Left kidney (tissue), 2 donors: ENCODE results near the gene CINP. TPM values are rescaled to one million over a fixed set of nuclear protein-coding genes. Genes with fewer than 3 reads are reported as not detected.
"Not testable (repeated sequence)": the region's sequence is repeated elsewhere in the genome, so short reads cannot be mapped to it uniquely, and the experiment has no call there.

Experiments
- DNase-seq: peaks from one replicate; pipeline ENCODE4 v3.0.0-alpha.2; 2013
- polyA plus RNA-seq: library from polyadenylated mRNA; unstranded; fragments of 120-200 nt; gene quantifications from one replicate; pipeline ENCODE4 v1.2.1, GENCODE V29; 2013; ENCODE audit not compliant: insufficient read length

CINP gene
- polyA plus RNA-seq, 1 donor, result 36.4 TPM

DNA sequence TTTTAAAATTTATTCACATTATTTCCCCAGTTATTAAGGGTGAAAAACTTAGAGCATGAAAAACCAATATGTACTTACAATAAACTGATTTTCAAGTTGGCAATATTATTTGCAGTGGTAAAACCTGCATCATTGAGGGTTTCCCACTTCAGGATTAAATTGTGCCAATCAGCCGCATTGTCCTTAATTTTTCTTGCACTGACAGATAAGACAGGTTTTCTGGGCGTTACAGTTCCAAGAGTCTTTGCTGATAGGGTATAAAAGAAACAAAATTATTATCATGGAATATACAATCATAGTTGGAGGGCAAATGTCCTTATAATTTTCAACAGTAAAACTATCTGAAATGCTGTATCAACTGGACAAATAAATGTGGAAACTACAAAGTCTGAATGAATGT lies 3.3 kb downstream of the CINP start:
- DNase-seq, result no peak

DNA sequence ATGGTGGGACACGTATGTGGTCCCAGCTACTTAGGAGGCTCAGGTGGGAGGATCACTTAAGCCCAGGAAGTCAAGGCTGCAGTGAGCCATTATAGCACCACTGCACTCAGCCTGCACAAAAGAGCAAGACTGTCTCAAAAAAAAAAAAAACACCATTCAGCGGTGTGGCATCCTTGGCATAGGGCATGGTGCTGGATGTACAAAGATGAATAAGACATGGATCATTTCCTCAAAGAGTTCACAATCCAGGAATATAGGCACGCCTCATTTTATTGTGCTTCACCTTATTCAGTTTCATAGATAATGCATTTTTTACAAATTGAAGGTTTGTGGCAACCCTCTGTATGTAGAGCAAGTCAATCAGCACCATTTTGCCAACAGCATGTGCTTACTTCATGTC lies 6.4 kb downstream of the CINP start:
- no peak for DNase-seq

DNA sequence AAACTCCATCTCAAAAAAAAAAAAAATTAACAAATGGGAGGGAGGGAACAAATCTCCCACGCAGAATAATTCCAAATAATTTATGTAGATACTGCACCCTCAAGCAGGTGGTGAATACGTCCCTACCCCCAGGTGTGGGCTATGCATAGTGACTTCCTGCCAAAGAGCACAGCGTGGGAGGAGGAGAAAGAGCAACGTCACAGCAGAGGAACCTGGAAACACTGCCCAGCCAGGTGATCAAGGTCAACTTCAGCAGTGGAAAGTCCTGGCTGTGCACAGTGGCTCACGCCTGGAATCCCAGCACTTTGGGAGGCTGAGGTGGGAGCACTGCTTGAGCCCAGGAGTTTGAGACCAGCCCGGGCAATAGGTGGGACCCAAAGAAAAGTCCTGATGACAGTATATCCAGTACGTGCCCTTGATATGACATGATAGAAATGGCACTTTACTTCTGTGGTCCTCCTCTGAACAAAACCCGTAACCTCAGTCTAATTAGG lies 9.5 kb downstream of the CINP start:
- DNase-seq, result no peak

DNA sequence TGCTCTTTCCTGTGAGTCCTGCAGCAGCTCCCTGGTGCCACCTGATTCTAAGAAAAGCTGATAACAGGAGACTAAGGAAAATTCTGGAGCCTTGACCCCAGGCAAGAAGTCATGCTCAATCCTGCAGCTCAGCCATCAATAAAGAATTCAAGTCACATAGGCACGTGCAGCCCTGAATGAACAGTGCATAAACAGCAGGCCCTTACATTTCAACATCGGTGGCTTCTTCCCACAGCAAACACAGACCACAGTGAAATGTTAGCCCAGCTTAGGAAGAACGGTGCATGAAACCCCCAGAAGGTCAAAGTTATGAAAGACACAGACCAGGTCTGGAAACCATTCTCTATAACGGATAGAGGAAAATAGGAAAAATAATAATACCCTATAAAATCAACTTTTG lies 10.5 kb downstream of the CINP start:
- DNase-seq, result no peak

DNA sequence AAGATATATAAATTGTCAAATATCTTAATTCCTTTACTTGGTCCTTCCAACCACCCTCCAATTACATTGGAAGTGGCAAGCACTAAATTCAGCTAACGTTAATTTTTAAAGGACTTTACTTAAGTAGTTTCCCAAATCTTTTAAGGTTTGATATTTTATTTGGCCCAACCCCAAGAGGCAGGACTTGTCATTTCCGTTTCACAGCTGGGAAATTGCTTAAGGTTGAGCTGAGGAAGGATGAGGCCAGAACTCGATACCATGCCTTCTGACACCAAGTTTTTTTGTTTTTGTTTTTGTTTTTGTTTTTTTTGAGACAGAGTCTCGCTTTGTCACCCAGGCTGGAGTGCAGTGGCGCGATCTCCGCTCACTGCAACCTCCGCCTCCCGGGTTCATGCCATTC lies 11.1 kb downstream of the CINP start:
- not testable (repeated sequence) for DNase-seq

DNA sequence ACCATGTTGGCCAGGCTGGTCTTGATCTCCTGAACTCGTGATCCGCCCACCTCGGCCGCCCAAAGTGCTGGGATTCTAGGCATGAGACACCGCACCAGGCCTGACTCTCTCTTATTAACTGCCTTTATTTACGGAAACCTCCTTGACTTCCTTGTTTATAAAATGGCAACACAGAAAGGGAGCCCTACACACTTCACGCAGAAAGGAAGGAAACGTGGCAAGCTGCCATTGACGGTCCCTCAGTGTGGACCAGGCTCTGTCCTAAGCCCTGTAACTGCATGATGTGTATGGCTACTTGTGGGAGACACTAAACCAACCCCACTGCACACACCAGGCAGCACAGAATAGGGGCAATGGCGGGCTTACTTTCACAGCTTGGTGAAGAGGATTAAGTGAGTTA lies 11.7 kb downstream of the CINP start:
- no peak for DNase-seq

DNA sequence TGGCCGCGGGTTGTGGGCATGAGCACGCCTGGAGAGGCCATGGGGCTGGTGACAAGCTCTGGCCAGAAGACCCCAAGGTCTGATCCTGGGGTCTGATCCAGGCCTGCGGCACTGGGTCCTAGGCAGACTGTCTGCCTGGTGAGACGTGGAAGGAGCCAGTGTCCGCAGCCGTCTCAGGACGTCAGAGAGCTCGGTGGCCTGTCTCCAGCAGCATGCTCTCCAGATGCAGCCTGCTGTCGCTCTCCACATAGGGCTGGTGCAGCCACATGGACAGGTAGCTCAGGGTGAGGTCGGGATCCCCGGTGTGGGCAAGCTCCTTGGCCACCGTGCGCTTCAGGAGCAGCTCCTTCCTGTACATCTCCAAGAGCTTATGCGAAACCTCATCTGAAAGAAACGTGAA lies 14.3 kb downstream of the CINP start:
- no peak for DNase-seq

DNA sequence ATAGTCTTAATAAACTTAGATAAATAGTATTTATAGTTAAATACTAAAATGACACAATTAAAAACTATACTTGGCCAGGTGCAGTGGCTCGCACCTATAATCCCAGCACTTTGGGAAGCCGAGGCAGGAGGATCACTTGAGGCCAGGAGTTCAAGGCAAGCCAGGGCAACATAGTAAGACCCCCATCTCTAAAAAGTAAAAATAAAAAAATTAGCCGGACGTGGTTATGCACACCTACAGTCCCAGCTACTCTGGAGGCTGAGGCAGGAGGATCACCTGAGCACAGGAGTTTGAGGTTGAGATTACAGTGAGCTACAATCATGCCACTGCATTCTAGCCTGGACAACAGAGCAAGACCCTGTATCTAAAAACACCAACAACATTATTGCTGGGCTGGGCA lies 16.0 kb downstream of the CINP start:
- no peak for DNase-seq

DNA sequence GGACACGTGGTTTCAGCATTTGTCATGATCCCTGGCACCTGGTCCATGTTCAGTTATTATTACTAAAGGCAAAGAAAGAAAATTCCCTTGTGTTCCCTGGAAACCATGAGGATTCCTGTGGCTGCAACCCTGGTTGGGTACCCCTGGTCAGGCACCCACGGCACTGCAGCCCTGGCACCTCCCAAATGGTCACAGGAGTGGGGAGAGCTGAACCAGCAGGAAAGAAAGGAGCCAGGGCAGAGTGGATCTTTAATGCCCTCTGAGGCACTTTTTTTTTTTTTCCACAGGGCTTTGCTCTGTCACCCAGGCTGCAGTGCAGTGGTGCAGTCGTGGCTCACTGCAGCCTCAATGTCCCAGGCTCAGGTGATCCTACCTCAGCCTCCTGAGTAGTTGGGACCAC lies 17.5 kb downstream of the CINP start:
- no peak for DNase-seq

DNA sequence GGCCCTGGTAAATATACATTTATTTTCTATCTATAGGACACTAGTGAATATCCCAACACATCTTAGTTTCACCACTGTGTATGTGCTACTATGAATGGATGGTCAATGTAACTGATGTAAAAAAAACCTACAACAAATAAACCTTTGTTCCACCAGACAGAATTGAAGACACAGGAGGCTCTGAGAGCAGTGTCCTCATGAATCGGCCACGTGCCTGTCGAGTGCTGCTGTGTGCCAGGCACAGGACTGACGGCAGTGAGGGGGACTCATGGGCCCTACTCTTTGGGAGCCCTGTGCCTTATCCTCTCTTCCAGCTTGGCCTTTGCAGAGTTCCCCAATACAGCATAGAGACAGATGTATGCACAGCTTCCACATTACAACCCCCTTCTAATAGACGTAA lies 18.2 kb downstream of the CINP start:
- DNase-seq, result no peak

DNA sequence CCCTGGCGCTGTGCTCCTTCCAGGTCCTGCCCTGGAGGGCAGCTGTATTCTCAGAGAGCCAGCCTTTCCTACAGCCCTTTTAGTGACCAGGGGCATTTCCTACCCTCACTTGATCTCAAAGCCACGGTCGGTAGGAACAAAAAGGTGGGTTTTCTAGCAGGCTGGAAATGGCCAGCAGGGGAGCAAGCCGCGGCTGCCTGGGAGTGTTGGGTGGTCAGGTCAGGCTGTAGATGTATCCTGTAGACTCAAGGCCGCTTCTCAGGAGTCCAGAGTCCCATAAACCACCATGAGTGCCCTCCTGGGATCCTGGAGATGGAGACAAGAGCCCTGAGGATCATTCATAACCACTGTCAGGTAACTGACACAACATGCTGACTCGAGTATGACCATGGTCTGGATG lies 18.6 kb downstream of the CINP start:
- DNase-seq, result no peak

DNA sequence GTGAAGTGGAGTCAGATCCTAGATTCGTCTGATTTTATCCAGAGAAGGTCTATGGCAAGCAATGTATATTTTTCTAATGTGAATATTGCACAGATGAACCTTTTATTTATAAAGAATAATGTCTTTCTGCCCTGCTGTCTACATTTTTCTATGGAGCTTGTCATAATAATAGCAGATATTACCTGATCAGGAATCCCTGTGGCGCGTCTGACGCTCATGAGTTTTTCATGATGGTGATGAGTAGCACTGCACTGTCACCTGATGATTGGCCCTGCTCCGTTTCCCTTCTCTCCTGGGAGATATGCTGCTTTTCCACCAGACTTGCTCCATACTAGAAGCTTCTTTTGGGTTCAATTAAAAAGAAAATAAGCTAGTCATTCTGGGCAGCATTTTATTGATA lies 20.5 kb downstream of the CINP start:
- DNase-seq, result no peak

DNA sequence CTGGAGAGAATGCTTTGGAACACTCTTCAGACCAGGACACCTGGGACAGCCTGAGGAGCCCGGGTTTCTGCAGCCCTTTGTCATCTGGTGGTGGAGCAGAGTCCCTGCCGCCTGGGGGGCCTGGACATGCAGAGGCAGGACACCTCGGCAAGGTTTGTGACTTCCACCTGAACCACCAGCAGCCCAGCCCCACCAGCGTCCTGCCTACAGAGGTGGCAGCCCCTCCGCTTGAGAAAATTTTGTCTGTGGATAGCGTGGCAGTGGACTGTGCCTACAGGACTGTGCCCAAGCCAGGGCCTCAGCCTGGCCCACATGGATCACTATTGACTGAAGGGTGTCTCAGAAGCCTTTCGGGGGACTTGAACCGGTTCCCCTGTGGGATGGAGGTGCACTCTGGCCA lies 21.1 kb downstream of the CINP start:
- DNase-seq, result no peak

DNA sequence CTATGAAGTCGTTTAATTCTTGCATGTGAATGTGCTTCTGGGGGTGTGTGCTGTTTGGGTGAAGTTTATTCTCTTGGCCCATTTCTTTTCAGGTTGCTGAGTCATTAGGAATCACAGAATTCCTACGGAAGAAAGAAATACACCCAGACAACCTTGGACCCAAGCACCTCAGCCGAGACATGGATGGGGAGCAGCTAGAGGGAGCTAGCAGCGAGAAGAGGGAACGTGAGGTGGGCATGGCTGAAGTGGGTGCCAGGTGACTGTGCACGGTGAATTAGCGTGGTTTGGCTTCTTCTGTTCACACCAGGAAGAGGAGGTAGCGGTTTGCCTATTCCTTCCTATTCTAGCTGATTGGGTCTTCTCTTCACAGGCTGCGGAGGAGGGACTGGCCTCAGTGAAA lies 24.0 kb downstream of the CINP start:
- DNase-seq, result no peak

DNA sequence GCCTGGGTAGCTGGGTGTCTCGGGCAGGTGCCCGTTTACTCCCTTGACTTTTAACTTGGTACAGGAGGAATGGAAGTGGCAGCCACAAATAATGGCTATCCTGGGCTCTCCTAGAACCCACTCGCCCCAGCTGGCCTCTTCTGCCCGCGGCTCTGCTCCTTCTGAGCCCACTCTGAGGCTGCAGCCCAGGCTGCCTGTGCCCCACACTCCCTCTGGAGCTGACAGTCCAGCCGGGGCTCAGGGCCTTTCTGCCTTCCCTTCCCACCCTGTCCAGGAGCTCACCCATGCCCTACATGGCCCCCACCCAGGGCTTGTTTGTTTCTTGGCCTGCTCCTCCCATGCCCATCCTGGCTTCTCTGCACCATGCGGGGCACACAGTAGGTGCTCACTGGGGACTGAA lies 27.5 kb downstream of the CINP start:
- no peak for DNase-seq

DNA sequence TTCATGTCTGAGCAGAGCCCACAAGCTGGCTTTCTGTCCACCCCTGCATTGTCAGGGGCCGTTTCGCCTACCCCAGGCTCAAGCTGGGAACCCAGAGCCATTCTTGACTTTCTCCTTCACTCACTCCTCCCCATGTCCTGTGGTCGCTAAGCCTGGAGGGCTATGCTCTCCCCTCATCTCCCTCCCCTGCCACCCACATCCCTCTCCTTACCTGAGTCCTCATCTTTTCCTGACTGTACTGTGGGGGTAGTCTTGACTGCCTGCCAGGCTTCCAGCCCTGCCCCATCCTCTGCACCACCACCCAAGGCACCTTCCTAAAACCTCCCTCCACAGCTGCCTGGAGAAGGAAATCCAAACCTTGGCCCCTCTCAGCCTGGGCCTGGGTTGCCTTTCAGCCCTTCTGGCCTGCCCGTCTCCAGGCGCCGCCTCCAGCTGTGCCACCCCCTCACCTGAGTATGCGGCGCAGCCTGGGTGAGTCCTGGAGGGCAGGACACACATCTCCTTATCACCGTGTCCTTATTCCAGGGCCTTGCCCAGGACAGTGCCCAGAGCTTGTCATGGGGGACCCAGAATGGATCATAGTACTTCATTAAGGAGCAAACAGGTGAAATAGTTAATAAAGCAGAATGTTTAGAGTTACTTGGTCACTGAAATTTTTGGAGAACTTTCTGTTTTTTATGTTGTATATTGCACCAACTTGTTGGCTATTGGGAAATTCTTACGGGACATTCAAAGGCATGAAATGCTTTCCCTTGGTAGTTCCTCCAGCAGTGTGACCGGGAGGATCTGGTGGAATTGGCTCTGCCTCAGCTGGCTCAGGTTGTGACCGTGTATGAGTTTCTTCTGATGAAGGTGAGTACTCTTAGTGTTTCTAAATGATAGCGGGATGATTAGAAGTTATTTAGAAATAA lies 28.6 kb downstream of the CINP start:
- no peak for DNase-seq

DNA sequence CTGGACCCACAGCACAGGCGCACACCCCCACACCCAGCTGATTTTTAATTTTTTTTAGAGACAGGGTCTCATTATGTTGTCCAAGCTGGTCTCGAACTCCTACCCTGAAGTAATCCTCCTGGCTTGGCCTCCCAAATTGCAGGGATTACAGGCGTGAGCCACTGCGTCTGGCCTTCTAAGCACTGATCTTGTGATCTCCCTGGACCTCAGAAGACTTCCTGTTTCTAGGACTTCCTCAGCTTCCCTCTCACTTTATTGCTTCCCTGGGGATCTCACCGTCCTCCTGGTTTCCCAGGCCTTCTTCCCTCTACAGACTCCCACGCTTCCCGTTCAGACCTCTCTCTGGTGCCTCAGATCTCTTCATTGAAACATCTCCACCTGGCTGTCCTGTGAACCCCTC lies 29.3 kb downstream of the CINP start:
- DNase-seq, result no peak

DNA sequence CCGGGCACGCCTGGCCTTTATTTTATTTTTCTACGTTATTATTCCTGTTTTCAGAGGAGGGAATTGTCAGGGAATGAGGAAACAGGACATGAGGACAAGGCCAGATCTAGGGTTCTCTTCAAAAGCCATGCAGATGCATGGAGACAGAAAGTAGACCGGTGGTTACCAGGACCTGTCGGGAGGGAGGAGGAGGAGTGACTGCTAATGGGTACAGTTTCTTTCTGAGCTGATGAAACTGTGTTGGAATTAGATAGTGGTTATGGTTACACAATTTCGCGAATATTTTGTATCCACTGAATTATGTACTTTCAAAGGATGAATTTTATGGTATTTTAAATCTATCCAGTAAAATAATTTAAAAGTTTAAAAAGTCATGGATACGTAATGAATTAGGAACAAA lies 31.9 kb downstream of the CINP start:
- no peak for DNase-seq

DNA sequence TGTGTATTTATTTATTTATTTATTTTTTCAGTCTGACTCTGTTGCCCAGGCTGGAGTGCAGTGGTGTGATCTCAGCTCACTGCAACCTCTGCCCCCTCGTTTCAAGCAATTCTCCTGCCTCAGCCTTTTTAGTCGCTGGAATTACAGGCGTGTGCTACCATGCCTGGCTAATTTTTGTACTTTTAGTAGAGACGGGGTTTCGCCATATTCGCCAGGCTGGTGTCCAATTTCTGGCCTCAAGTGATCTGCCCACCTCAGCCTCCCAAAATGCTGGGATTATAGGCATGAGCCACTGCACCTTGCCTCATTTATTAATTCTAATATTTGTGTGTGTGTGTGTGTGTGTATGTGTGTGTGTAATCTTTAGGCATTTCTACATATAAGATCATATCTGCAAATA lies 33.3 kb downstream of the CINP start:
- not testable (repeated sequence) for DNase-seq

DNA sequence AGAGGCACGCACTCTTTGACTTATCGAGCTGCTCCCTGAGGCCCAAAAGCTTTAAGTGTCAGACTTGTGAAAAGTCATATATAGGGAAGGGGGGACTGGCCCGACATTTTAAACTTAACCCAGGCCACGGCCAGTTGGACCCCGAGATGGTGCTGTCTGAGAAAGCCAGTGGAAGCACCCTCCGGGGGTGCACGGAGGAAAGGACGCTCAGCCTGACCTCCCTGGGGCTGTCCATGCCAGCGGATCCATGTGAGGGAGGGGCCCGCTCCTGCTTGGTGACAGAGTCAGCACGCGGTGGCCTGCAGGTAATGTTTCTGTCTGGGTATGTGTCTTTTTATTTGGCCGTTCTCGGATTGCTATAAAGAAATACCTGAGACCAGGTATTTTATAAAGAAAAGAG lies 36.1 kb downstream of the CINP start:
- DNase-seq, result no peak

DNA sequence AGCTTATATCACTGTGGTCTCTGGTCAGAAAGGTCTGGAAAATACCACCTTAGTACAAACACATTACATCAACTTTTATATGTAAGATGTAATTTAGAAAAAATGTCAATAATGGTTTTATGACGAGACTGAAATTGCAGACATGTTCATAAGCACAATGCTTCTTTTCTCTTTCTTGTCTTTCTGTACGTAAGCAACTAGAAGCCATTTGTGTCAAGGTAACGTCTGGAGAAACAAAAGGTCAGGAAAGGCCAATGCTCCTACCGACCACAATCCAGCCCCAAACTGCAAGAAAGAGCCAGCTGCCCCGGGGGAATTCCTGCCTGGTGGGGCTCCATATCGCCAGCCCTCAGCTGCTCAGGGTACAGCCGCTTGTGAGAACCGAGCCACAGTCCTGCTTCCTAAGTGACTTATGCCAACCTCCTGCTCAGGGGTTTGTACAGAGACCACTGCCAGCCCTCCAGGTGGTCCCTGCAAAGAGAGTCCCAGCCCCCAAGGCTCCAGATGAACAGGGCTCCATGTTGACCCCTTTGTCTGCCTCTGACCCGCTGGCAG lies 36.8 kb downstream of the CINP start:
- no peak for DNase-seq

DNA sequence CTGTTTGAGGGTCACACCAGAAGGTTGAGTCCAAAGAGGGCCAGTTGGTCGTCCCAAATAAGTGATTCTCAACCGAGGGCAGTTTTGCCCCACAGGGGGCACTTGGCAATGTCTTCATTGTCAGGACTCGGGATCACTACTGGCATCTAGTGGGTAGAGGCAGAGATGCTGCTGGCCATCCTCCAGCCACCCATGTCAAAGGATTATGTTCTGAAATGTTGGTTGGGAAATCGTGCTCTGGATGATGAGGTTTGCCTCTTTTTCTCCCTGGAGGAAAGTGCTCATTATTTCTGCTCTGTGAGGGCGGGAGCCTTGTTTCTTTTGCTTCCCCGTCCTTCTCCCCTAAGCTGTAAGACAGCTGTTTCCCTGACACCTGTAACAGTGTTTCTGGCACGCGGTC lies 39.6 kb downstream of the CINP start:
- no peak for DNase-seq

DNA sequence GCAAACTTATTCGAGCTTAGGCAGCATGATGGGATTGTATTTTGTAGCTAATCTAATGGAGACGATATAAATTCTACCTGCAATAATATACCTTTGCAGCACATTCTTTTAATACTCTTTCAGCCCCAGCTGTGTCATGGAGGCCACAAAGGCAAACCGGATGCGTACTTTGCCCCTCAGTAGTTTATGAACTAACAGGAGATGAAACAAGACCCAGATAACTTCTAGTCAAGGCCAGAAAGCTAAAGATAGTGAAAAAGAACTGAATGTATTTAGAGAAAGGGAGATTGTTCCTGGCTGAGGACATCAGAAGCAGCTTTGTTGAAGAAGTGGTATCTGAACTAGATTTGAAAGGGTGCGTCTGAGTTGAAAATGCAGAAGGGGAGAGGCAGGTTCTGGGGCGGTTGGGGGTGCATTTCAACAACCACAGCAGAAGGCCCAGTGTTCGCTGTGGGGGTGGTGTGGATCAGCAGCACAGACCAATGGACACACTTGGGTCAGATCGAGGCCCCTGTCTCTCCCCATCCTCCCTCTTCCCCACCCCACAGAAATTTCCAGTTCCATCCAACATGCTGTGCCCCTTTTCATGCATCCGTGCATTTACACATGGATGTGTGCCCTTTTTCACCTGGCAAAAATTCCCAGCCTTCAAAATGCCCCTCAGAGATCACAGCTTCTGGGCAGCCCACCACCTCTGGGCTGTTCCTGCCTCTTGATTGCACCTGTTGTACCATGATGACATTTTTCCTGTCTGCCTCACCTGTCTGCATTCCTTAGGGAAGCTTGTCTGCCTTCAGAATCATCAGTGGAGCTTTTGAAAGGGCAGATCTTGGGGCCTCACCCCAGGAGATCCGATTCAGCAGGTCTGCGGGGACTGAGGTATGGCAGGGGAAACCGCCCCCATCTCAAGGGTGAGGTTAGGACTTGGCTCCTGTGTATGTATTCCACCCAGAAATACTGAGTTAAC lies 41.0 kb downstream of the CINP start:
- no peak for DNase-seq
